Right lobe of liver (tissue), 4 donors: Measurements from ENCODE around the gene LDB2.

Experiments
- POLR2A ChIP-seq: fragments of 450-650 bp; IDR thresholded peaks from one replicate; pipeline ENCODE4 v1.6.1; 2017; ENCODE audit warnings: antibody characterized with exemption, mild to moderate bottlenecking
- TF ChIP-seq, protein P1 (sequence below), 4 donors: fragments of 200-600 bp in 3 of 4; fragments of 450-650 bp in 1 of 4; IDR thresholded peaks; one replicate each; pipeline versions ENCODE4 v1.5.1 to v1.8.0; 2016 to 2022; ENCODE audit warnings: antibody characterized with exemption in 4 of 4, mild to moderate bottlenecking in 2 of 4
- donor health status: DM: no; HTN: no; CAD: no.
- donor health status: DM: no; HTN: no; CAD: no.
- donor health status: DM: no; HTN: yes; CAD: no.

DNA sequence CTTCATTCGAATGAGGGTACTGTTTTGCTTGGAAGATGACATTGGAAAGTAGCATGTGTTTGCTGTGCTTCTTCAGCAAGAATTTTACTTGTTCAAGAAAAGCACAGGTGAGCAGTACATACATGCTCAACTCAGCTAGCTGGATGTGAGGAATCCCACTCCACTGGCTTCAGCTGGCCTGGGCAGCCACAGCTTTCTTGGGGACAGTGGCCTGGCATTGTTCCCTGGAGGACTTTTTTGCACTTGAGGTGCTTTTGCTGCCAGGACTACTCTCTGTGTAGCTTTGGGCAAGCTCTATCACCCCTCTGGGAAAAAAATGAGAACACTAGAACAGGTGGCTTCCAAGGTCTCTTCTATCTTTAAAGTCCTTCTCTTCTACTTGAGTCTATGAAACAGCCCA lies 184.3 kb downstream of the LDB2 start:
- TF ChIP-seq, protein P1, sequence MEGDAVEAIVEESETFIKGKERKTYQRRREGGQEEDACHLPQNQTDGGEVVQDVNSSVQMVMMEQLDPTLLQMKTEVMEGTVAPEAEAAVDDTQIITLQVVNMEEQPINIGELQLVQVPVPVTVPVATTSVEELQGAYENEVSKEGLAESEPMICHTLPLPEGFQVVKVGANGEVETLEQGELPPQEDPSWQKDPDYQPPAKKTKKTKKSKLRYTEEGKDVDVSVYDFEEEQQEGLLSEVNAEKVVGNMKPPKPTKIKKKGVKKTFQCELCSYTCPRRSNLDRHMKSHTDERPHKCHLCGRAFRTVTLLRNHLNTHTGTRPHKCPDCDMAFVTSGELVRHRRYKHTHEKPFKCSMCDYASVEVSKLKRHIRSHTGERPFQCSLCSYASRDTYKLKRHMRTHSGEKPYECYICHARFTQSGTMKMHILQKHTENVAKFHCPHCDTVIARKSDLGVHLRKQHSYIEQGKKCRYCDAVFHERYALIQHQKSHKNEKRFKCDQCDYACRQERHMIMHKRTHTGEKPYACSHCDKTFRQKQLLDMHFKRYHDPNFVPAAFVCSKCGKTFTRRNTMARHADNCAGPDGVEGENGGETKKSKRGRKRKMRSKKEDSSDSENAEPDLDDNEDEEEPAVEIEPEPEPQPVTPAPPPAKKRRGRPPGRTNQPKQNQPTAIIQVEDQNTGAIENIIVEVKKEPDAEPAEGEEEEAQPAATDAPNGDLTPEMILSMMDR (IDR thresholded peaks at IDR 0.05) = no peak
- TF ChIP-seq POLR2A = no peak
